Transverse colon (tissue), 3 donors: Measurements from ENCODE around the gene RNASE1.

Experiments
- POLR2A ChIP-seq: fragments of 450-650 bp; IDR thresholded peaks from one replicate; pipeline ENCODE4 v1.6.1; 2016; ENCODE audit warnings: antibody characterized with exemption, mild to moderate bottlenecking, moderate library complexity
- TF ChIP-seq, protein P1 (sequence below), 5 experiments: fragments of 200-600 bp in 3 of 5; fragments of 450-650 bp in 2 of 5; sonication (generic) in 3 of 5; IDR thresholded peaks; 1 replicate in 2 of 5; 2 replicates in 3 of 5; pipeline ENCODE4 v1.5.1; 2016 to 2017; ENCODE audit warnings: antibody characterized with exemption in 5 of 5, inconsistent platforms in 3 of 5, mild to moderate bottlenecking in 2 of 5, moderate library complexity in 1 of 5

DNA sequence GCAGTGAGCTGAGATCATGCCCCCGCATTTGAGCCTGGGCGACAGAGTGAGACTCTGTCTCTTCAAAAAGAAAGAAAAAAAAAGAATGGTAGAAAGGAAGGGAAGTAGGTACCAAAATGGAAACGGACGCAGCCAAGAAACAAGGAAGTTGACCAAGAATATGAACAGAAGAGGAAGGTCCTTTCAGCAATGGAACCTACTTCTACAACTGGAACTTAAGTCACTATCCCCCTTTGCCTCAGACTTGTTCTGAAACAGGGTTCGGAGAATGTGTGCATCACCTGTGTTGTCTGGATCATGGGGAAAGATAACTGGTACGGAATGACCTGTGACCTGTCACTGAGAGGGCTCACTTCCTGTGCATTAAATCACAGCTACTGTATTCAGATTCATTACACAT is 43.9 kb upstream of the RNASE1 start:
- TF ChIP-seq, protein P1, sequence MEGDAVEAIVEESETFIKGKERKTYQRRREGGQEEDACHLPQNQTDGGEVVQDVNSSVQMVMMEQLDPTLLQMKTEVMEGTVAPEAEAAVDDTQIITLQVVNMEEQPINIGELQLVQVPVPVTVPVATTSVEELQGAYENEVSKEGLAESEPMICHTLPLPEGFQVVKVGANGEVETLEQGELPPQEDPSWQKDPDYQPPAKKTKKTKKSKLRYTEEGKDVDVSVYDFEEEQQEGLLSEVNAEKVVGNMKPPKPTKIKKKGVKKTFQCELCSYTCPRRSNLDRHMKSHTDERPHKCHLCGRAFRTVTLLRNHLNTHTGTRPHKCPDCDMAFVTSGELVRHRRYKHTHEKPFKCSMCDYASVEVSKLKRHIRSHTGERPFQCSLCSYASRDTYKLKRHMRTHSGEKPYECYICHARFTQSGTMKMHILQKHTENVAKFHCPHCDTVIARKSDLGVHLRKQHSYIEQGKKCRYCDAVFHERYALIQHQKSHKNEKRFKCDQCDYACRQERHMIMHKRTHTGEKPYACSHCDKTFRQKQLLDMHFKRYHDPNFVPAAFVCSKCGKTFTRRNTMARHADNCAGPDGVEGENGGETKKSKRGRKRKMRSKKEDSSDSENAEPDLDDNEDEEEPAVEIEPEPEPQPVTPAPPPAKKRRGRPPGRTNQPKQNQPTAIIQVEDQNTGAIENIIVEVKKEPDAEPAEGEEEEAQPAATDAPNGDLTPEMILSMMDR (IDR thresholded peaks at IDR 0.05) = no peak
- no peak for TF ChIP-seq POLR2A
